ENCODE data around the gene SLC27A6. TPM values are rescaled to one million over a fixed set of nuclear protein-coding genes. Genes with fewer than 3 reads are reported as not detected.

The SLC27A6 gene, protein sequence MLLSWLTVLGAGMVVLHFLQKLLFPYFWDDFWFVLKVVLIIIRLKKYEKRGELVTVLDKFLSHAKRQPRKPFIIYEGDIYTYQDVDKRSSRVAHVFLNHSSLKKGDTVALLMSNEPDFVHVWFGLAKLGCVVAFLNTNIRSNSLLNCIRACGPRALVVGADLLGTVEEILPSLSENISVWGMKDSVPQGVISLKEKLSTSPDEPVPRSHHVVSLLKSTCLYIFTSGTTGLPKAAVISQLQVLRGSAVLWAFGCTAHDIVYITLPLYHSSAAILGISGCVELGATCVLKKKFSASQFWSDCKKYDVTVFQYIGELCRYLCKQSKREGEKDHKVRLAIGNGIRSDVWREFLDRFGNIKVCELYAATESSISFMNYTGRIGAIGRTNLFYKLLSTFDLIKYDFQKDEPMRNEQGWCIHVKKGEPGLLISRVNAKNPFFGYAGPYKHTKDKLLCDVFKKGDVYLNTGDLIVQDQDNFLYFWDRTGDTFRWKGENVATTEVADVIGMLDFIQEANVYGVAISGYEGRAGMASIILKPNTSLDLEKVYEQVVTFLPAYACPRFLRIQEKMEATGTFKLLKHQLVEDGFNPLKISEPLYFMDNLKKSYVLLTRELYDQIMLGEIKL
- 0.13 and 1.1 TPM in 2 replicates for total RNA-seq

DNA sequence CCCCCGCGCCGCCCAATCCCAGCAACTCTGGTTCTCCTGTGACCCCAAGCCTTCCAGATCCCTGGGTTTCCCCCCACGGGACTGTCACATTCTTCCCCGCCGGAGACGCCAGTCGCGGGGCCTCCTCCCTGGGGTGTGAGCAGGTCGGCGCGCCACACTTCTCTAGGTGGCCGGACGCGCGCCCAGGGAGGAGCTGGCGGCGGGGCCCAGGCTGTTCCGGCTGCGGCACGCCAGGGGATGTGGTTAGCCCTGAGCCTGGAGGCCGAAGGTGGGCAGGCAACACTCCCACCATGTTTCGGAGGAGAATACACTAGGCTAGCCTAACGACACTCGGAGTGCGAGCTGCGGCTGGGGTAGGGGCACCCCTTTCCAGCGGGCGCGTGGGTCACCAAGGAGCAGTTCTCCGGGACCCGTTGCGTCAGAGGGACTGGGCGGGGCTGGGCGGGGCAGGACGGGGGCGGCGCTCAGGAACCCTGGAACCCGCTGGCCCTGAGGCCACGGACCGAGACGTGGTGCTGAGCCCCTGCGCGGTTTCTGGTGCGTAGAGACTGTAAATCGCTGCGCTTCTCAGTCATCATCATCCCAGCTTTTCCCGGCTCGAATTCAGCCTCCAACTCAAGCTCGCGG is at the start of gene SLC27A6:
Gene SLC27A6 (plus strand): TSS at position 478 of the 627 bp plus-strand sequence. CDS start 650 bp downstream, outside the sequence.
- DNase-seq (ENCODE audit: low read depth) (peak; percentile 12), FAIRE-seq (no peak)
- peak within 1 kb of the TSS; percentile 31 for H3K4me3 ChIP-seq (ENCODE audit: low read depth, low read length)
- peaks cover 3% of the 10 kb centered on the region for H3K27me3 ChIP-seq (ENCODE audit: control insufficient read depth, insufficient read depth, low read length)
- no peaks in the 10 kb centered on the region for H3K36me3 ChIP-seq (ENCODE audit: control insufficient read depth, insufficient read depth, low read length)
- TF ChIP-seq, protein P1, sequence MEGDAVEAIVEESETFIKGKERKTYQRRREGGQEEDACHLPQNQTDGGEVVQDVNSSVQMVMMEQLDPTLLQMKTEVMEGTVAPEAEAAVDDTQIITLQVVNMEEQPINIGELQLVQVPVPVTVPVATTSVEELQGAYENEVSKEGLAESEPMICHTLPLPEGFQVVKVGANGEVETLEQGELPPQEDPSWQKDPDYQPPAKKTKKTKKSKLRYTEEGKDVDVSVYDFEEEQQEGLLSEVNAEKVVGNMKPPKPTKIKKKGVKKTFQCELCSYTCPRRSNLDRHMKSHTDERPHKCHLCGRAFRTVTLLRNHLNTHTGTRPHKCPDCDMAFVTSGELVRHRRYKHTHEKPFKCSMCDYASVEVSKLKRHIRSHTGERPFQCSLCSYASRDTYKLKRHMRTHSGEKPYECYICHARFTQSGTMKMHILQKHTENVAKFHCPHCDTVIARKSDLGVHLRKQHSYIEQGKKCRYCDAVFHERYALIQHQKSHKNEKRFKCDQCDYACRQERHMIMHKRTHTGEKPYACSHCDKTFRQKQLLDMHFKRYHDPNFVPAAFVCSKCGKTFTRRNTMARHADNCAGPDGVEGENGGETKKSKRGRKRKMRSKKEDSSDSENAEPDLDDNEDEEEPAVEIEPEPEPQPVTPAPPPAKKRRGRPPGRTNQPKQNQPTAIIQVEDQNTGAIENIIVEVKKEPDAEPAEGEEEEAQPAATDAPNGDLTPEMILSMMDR (IDR thresholded peaks at IDR 0.05; ENCODE audit: insufficient read depth, low read length, severe bottlenecking): no peak

DNA sequence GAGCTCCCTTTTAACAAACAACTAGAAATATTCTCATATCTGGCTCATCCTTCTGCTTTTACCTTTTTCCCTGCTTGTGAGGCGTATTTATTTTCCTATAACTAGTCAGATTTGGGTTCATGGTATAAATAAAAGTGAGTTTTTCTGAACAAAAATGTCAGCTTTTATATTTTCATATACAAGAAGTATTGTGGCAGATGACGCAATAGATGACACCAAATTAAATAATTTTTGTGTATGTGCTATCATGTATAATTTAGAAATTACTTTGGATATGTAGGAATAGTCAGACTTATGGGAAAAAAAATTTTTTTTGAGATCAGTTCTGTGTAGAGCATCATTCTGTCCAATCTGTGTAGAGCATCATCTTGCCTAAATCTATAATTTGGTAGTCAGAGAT is 45.7 kb upstream of the SLC27A6 start:
- H3K27me3 ChIP-seq (ENCODE audit: control insufficient read depth, insufficient read depth, low read length): no peaks in the 10 kb centered on the region
- DNase-seq (ENCODE audit: low read depth) (no peak), FAIRE-seq (no peak)

DNA sequence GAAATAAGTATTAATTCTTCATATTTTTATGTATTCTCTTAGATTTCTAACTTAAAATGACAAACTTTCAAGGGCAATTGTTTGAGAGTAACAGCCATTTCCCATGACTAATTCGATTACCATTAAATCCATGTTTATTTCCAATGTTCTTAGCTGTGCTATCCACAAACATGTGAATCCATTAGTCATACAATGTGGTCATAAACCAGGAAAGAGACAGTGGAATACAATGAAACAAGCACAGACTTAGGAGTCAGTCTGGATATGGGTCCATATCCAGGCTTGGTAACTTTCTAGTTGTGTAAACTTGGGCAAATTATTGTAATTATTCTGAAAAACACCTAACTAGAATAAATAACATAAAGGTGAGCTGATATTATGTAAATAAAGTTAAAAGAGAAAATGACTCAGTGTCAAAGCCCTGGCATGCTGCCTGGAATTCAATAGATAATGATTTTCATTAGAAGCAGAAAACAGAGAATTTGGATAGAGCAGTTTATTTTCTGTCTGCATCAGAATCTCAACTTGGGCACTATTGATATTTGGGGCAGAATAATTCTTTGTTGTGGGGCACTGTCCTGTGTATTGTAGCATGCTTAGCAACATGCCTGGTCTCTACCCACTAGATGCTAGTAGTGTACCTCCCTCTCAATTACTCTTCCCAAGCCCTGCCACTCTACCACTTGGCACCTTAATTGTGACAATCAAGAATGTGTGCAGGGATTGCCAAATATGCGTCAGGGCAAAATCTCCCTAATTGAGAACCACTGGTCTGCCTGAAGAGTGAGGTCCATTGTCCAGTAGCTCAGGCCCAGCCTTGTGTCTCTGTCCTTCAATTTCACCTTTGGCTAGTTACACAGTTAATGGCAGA is 44.7 kb upstream of the SLC27A6 start:
- peak; percentile 95 for DNase-seq (ENCODE audit: low read depth)
- FAIRE-seq: no peak
- Histone ChIP-seq H3K4me3 (ENCODE audit: low read depth, low read length) (no peak overlapping the region), H3K36me3 (ENCODE audit: control insufficient read depth, insufficient read depth, low read length) (no peaks in the 10 kb centered on the region), H3K27me3 (ENCODE audit: control insufficient read depth, insufficient read depth, low read length) (no peaks in the 10 kb centered on the region)
- TF ChIP-seq, protein P1 (IDR thresholded peaks at IDR 0.05; ENCODE audit: insufficient read depth, low read length, severe bottlenecking): no peak

More for the DNA sequence above, 45.7 kb upstream of the SLC27A6 start:
- no peak overlapping the region for H3K4me3 ChIP-seq (ENCODE audit: low read depth, low read length)
- H3K36me3 ChIP-seq (ENCODE audit: control insufficient read depth, insufficient read depth, low read length): no peaks in the 10 kb centered on the region
- TF ChIP-seq, protein P1 (IDR thresholded peaks at IDR 0.05; ENCODE audit: insufficient read depth, low read length, severe bottlenecking): no peak

DNA sequence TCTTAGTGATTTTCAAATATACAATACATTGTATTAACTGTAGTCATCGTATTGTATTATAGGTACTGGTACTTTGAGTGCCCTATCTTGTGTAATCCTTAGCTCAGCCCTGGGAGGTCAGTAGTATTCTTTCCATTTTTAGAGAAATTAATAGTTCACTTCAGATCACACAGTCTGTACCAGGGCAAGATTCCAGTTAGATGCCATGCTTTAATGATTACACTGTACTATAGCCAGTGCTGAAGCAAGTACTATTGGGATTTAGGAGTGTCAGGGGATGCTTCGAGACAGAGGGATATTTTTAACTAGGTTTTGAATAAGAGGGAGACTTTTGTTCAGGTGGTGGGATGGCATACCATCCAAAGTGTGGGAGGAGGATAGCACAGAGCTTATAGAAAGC is 41.0 kb upstream of the SLC27A6 start:
- TF ChIP-seq, protein P1 (IDR thresholded peaks at IDR 0.05; ENCODE audit: insufficient read depth, low read length, severe bottlenecking): no peak
- DNase-seq (ENCODE audit: low read depth) (no peak), FAIRE-seq (no peak)

DNA sequence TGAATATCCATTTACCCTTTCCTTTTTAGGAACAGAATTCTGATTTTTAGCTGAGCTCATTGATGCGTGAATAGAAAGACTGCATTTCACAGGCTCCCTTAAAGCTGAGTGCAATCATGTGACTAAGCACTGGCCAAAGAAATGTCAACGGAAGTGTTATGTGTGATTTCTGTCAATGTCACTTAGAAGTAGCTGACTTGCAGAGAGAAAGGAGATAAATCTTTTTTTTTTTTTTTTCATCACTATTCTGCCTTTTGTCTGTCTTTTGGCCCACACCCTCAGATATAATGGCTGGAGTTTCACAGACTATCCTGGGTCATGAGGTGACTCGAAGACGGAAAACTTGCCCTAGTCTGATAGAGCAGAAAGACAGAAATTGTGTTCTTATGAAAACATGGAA is 39.3 kb upstream of the SLC27A6 start:
- H3K4me3 ChIP-seq (ENCODE audit: low read depth, low read length): no peak overlapping the region
- FAIRE-seq: no peak
- no peaks in the 10 kb centered on the region for H3K36me3 ChIP-seq (ENCODE audit: control insufficient read depth, insufficient read depth, low read length)
- DNase-seq (ENCODE audit: low read depth): no peak
- TF ChIP-seq, protein P1 (IDR thresholded peaks at IDR 0.05; ENCODE audit: insufficient read depth, low read length, severe bottlenecking): no peak
- H3K27me3 ChIP-seq (ENCODE audit: control insufficient read depth, insufficient read depth, low read length): no peaks in the 10 kb centered on the region

More for the DNA sequence above, 41.0 kb upstream of the SLC27A6 start:
- no peak overlapping the region for H3K4me3 ChIP-seq (ENCODE audit: low read depth, low read length)
- H3K27me3 ChIP-seq (ENCODE audit: control insufficient read depth, insufficient read depth, low read length): no peaks in the 10 kb centered on the region
- no peaks in the 10 kb centered on the region for H3K36me3 ChIP-seq (ENCODE audit: control insufficient read depth, insufficient read depth, low read length)
